ENCODE measurements around the gene ILKAP.

- no peak for TF ChIP-seq CTCF (IDR thresholded peaks at IDR 0.05)
- no peak for TF ChIP-seq POLR2A (IDR thresholded peaks at IDR 0.05)
Observed at GRCh38 chr2:238142382-238143205, 60.9 kb downstream of the ILKAP start.
